GM12892 (cell line): ENCODE results near the gene FCN1.

ENCODE experiments used
- POLR2A ChIP-seq: IDR thresholded peaks from 2 replicates; pipeline ENCODE4 v1.6.1; 2011; ENCODE audit warnings: low read depth, low read length, control low read depth
- POLR2AphosphoS5 ChIP-seq: IDR thresholded peaks from 2 replicates; pipeline ENCODE4 v1.6.1; 2011; ENCODE audit warnings: low read depth, low read length, control low read depth
- TAF1 ChIP-seq: IDR thresholded peaks from 2 replicates; pipeline ENCODE4 v1.6.1; 2011; ENCODE audit warnings: low read depth, mild to moderate bottlenecking, control low read depth, low read length, borderline replicate concordance

- no peak for TF ChIP-seq TAF1
- TF ChIP-seq POLR2A: no peak
- TF ChIP-seq POLR2AphosphoS5: no peak
These were observed 29.0 kb upstream of the FCN1 start for GRCh38 chr9:134946663-134947062.
